NCI-H226 (cell line): ENCODE results near the gene DNTTIP2.
A peak's percentile ranks its signal among the peaks of the same experiment; 100 is the strongest.
"Not testable (repeated sequence)": the region's sequence is repeated elsewhere in the genome, so short reads cannot be mapped to it uniquely, and the experiment has no call there.

Source experiments
- DNase-seq: peaks from one replicate; pipeline ENCODE4 v3.0.0-alpha.2; 2015

Gene DNTTIP2, protein sequence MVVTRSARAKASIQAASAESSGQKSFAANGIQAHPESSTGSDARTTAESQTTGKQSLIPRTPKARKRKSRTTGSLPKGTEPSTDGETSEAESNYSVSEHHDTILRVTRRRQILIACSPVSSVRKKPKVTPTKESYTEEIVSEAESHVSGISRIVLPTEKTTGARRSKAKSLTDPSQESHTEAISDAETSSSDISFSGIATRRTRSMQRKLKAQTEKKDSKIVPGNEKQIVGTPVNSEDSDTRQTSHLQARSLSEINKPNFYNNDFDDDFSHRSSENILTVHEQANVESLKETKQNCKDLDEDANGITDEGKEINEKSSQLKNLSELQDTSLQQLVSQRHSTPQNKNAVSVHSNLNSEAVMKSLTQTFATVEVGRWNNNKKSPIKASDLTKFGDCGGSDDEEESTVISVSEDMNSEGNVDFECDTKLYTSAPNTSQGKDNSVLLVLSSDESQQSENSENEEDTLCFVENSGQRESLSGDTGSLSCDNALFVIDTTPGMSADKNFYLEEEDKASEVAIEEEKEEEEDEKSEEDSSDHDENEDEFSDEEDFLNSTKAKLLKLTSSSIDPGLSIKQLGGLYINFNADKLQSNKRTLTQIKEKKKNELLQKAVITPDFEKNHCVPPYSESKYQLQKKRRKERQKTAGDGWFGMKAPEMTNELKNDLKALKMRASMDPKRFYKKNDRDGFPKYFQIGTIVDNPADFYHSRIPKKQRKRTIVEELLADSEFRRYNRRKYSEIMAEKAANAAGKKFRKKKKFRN

DNA sequence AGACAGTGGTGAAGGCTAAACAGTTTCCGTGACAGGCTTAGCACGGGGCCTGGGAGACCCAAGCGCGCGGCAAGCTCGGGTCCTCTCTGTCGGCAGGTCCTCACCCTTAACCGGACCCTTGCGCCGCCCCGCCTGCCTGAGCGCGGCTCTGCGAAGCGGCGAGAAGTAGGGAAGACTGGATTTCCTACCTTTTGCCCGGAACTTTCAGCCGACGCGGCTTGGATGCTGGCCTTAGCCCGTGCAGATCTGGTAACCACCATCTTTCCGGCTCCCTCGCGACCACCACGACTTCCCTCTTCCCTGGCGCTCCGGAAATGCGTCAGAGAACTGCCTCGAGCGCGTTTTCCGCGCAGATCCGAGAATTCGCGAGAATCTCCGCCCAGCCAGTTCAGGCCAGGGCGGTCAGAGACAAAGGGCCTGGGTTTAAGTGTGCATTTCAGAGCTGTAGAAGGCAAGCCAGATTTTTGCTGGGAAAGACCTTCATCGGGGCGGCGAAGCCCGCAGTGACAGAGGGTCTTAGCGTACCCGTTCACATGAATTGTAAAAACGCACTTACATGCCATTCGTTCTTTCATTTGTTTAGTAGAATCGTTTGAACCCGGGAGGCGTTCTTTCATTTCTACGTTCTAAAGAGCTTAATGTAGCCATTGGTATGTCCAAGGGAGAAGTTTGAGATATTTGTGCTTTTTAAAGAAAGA, at the start of gene DNTTIP2:
DNTTIP2 (minus strand) TSS at position 318 of the 698 bp plus-strand sequence; CDS start at position 260, 58 bp downstream.
- DNase-seq, result peak; percentile 73

- DNase-seq, result no peak
These were observed 46.2 kb upstream of the DNTTIP2 start for GRCh38 chr1:93925206-93925605.

DNA sequence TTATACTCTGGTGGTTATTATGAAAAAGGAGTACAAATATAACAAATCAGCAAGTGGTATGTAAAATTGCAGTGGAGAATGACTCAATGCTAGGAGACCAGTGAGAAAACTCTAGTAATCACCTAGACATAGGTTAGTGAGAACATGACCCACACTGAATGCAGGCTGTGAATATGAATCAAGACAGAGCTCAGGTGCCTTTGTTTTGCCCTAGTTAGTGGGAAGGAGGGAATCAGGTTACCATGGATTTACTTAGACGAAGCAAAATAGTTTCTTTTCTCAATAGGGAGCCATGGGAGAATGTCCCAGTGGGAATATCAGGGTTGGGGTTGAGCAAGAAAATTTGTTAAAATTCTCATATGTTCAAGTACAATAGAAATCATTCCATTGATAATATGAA, 40.8 kb upstream of the DNTTIP2 start:
- DNase-seq, result no peak

GRCh38 chr1:93917302-93917701, 38.3 kb upstream of the DNTTIP2 start:
- no peak for DNase-seq

DNA sequence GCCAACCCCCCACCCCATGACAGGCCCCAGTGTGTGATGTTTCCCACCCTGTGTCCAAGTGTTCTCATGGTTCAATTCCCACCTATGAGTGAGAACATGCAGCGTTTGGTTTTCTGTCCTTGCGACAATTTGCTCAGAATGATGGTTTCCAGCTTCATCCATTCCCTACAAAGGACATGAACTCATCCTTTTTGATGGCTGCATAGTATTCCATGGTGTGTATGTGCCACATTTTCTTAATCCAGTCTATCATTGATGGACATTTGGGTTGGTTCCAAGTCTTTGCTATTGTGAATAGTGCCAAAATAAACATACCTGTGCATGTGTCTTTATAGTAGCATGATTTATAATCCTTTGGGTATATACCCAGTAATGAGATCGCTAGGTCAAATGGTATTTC, 31.9 kb upstream of the DNTTIP2 start:
- not testable (repeated sequence) for DNase-seq

- no peak for DNase-seq
These were observed 31.3 kb upstream of the DNTTIP2 start for GRCh38 chr1:93910305-93910704.

GRCh38 chr1:93909146-93910050, 30.4 kb upstream of the DNTTIP2 start, which contains the start of gene GCLM:
Gene GCLM, minus strand, starts transcription at chr1:93909430. Its CDS starts 267 bp downstream, at chr1:93909163.
- peak; percentile 78 for DNase-seq

- DNase-seq, result no peak
These were observed 29.6 kb upstream of the DNTTIP2 start for GRCh38 chr1:93908394-93909145.

DNA sequence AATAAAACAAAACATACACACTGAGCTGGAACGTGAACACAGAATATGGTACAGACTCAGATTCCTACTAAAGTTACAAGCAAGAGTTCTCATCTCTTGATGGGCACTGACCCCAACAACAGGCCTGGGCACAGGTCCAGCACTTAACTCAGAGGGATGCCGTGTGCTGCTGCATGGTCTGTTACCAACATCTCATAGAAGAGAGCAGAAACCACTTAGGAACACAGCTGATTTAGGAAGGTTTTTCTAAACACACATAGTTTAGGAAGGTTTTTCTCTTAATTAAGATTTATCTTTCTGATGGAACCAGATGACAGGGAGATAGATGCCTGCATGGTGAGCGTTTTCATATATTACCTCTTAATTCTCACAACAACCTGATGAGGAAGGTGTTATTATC, 28.7 kb upstream of the DNTTIP2 start:
- DNase-seq, result no peak

DNA sequence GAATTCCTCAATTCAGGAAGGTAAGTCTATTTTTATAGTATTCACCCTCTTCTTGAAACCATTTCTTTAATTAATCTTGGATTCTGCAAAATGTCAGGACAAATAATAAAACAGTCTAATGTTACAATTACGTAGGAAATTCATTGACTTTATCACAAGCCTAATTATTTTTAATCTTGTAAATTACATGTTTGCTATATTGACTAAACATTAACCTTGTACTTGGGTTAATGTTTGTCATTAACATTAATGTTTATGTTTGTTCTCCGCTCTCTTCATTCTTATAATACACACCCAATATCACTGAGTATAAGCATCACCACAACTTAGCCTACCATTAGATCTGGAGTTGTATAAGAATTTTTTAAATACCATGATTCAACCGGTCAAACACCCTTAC, 27.5 kb upstream of the DNTTIP2 start:
- DNase-seq, result no peak

GRCh38 chr1:93905734-93906133, 26.7 kb upstream of the DNTTIP2 start:
- DNase-seq, result no peak

DNA sequence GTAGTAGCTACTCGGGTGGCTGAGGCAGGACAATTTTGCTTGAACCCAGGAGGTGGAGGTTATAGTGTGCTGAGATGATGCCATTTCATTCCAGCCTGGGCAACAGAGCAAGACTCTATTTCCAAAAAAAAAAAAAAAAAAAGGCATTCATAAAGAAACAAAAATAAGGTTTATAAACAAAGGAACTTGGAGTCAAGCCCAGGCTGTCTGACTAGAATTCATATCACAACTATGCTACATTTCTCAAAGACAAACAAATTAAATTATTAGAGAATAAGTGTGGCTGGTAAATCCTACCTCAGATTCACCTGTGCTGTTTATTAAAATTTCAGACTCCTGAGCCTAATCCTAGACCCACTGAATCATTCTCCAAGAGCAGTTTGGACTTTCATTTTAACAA, 26.0 kb upstream of the DNTTIP2 start:
- no peak for DNase-seq

DNA sequence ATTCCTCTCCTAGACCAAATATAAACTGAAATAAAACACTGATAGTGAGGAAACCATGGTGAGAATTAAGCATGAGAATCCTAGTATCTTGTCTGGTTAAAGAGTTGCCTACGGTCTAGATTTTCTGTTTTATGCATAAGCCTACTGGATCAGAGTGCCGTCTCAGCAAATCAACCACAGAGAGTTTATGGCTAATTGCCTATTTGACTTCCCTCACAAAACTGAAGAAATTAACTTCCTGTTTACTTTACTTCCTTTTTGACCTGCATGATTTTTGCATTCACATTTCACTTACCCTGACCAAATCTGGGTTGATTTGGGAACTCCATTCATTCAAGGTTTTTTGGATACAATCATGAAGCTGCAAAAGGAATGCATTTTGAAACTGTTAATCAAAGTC, 25.2 kb upstream of the DNTTIP2 start:
- DNase-seq, result no peak

GRCh38 chr1:93900723-93901504, 21.9 kb upstream of the DNTTIP2 start:
- no peak for DNase-seq

DNA sequence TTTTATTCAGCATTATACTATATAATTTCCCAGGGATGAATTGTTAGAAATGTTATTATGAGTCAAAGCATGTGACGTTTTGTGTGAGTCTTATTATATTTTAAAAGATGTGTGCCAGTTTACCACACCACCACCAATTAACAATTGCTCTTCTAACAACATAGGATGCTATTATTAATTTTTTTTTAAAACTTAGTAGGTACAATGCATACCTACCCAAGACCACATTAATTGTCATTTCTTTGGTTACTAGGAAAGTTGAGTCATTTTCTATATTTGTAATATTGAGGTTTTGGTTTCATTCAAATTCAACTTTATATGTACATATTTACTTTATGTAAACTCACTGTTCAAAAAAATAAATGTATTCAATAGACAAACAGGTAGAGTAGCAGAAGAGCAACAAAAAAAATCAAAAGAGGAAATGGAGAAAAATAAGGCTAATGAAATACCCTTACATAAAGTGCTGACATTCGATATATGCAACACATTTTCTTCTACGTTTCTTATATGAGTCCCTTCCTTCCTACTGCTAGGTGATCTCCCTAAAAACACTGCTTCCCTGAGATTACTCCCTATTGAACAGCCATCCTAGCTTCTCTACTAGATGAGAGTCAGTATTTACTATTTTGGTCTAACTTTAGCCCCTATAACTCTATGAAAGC, 20.7 kb upstream of the DNTTIP2 start:
- no peak for DNase-seq

GRCh38 chr1:93888900-93889299, 9.9 kb upstream of the DNTTIP2 start:
- no peak for DNase-seq

GRCh38 chr1:93882269-93882668, 3.3 kb upstream of the DNTTIP2 start:
- DNase-seq, result no peak

DNA sequence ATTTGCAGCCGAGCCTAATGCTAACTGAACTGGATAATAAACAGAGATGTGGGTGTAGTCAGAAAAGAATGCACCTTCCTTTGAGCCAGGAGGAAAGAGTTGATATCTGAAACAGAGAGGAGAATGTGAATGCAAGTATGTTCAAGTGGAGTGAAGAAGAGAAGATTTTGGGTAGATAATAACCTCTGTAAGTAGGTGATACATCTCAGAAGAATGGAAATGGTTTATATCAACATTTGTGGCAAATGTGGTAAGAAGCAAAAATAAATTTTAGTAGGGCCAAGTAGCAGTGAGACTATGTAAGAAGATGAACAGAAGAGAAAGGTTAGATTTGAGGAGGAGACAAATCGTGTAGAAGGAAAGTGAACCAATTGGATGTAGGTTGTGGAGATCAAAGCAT, 1.7 kb upstream of the DNTTIP2 start:
- DNase-seq, result no peak

DNA sequence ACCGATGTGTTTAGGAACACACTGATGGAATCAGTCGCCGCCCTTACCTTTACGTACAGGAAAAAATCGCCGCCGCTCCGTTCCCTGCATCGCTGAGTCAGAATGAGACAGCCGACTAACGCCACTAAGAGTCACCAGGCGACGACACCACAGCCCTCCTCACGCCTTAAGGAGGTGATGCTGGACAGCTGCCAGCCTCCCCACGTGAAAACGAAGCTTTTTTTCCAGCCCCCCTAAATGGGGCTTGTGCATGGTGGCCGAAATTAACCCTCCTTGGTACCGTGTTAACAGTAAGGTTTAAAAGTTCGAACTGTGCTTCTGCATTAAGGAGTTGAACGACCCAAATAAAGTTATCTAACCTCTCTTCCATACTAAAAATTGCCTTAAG, 511 bp downstream of the DNTTIP2 start:
- no peak for DNase-seq

- no peak for DNase-seq
These were observed 1.5 kb downstream of the DNTTIP2 start for GRCh38 chr1:93877529-93877928.
